ENCODE results near the gene EXT2. TPM values are rescaled to one million over a fixed set of nuclear protein-coding genes. Genes with fewer than 3 reads are reported as not detected.

Gene EXT2
- total RNA-seq, 4 donors from 2014 or later, result 63.9 to 66.6 (median 65.9) TPM

DNA sequence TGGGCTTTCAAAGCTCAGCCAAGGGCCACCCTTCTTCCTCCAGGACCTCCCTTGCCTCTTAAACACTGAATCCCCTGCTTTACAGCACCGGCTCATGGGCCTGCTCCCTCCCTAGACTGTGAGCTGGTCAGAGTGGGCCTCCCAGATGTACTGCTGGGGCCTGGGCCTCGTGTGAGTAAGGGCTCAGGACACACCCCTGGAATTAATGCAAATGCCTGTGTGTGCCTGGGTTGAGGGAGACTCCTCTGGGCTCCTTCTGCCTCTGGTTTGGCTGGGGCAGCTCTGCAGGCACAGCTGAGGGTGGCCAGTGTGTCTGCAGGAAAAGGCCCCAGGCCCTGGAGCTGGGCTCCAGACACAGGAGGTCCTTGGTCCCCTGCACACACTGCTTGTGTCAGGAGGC is 190.3 kb downstream of the EXT2 start:
- Histone ChIP-seq H3K4me3 (no peak overlapping the region), H3K27me3 (peaks cover 8% of the 10 kb centered on the region), H3K36me3 (no peaks in the 10 kb centered on the region), H3K4me1 (no peaks in the 10 kb centered on the region), H3K27ac (no peak overlapping the region), H3K9me3 (no peaks in the 10 kb centered on the region)
- no peak for TF ChIP-seq EP300 (IDR thresholded peaks at IDR 0.05)
- TF ChIP-seq POLR2AphosphoS5 (IDR thresholded peaks at IDR 0.05), result no peak
- TF ChIP-seq, protein P1, sequence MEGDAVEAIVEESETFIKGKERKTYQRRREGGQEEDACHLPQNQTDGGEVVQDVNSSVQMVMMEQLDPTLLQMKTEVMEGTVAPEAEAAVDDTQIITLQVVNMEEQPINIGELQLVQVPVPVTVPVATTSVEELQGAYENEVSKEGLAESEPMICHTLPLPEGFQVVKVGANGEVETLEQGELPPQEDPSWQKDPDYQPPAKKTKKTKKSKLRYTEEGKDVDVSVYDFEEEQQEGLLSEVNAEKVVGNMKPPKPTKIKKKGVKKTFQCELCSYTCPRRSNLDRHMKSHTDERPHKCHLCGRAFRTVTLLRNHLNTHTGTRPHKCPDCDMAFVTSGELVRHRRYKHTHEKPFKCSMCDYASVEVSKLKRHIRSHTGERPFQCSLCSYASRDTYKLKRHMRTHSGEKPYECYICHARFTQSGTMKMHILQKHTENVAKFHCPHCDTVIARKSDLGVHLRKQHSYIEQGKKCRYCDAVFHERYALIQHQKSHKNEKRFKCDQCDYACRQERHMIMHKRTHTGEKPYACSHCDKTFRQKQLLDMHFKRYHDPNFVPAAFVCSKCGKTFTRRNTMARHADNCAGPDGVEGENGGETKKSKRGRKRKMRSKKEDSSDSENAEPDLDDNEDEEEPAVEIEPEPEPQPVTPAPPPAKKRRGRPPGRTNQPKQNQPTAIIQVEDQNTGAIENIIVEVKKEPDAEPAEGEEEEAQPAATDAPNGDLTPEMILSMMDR (IDR thresholded peaks at IDR 0.05), result no peak
- TF ChIP-seq POLR2A (IDR thresholded peaks at IDR 0.05), result no peak
- 29% methylated on average over 1 of the region's 2 CpGs; no CpG with 5 or more reads in 1 of the 2 donors for WGBS, 2 donors (ENCODE audit: low coverage in 1 of 2)
- no peak for ATAC-seq

DNA sequence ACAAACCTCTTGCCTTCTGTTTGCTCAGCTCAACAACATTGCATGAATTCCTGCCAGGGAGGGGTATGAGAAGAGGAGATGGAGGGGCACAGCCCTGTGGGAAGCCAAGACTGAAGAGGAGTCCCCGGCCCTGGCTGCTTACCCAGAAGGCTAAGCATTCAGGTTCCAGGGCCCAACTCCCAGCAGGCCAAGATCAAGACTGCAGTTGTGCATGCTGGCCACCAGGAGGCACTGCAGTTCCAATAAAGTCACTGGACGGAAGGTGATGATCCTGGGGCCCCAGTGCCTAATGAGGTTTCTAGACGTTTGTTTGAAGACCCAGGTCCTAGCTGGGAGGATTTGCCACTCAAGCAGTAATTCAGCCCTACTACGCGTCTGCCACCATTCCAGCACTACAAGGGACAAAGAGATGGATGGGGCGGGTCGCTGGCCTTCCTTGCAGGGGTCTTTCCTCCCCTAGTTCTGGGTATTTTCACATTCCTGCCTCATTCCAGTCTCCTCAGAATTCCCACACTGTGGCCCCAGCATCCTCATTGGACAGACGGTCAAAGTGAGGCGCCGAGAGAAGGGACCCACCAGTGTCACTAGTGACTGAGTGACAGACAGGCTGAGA is 190.9 kb downstream of the EXT2 start:
- Histone ChIP-seq H3K36me3 (no peaks in the 10 kb centered on the region), H3K27ac (no peak overlapping the region), H3K4me3 (no peak overlapping the region), H3K4me1 (no peaks in the 10 kb centered on the region), H3K27me3 (peaks cover 8% of the 10 kb centered on the region), H3K9me3 (no peaks in the 10 kb centered on the region)
- no peak for TF ChIP-seq POLR2AphosphoS5 (IDR thresholded peaks at IDR 0.05)
- no peak for TF ChIP-seq EP300 (IDR thresholded peaks at IDR 0.05)
- no peak for TF ChIP-seq POLR2A (IDR thresholded peaks at IDR 0.05)
- TF ChIP-seq, protein P1 (IDR thresholded peaks at IDR 0.05), result peak; percentile 88 to 92 (median 90)
- 54 to 73% methylated on average over 4 to 10 of the region's 10 CpGs for WGBS, 2 donors (ENCODE audit: low coverage in 1 of 2)
- no peak for ATAC-seq

DNA sequence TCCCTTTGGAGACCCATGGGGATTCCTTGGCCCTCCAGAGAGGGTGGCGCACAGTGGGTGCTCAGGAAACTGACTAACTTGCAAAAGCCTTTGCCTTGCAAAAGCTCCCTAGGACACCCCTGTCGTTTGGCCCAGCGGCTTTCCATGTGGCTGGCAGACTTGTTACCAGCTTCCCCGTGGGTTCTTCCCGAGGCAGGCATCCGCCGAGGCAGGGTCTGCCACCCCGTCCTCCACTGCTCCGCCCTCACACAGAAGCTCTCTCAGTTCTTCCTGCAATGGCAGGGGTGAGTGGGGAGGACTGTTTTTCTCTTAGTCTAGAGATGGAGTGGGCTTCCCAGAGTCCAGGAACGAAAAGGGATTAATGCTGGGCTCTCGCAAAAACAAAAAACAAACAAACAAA is 191.4 kb downstream of the EXT2 start:
- ATAC-seq, result no peak
- WGBS, 2 donors (ENCODE audit: low coverage in 1 of 2), result 60 to 100% methylated on average over 1 of the region's 11 CpGs
- Histone ChIP-seq H3K27ac (no peak overlapping the region), H3K9me3 (no peaks in the 10 kb centered on the region), H3K36me3 (no peaks in the 10 kb centered on the region), H3K4me1 (no peaks in the 10 kb centered on the region), H3K27me3 (peaks cover 8% of the 10 kb centered on the region), H3K4me3 (no peak overlapping the region)
- TF ChIP-seq POLR2AphosphoS5 (IDR thresholded peaks at IDR 0.05), result no peak
- no peak for TF ChIP-seq POLR2A (IDR thresholded peaks at IDR 0.05)
- TF ChIP-seq, protein P1 (IDR thresholded peaks at IDR 0.05), result no peak
- TF ChIP-seq EP300 (IDR thresholded peaks at IDR 0.05), result no peak

DNA sequence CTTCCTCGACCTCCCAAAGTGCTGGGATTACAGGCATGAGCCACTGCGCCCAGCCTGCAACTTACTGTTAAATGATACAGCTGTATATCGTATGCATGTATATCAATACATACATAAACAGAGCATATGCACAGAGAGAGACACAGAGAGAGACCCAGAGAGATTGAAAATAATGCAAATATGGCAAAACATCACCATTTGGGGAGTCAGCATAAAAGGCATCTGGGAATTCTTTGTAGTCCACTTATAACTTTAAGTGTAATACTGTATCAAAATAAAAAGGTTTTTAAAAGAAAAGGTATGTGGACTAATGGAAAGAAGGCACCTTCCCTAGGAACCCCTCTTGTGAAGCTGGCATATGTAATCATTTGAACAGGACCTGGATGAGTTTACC is 192.7 kb downstream of the EXT2 start:
- TF ChIP-seq EP300 (IDR thresholded peaks at IDR 0.05) (no peak), POLR2A (IDR thresholded peaks at IDR 0.05) (no peak), POLR2AphosphoS5 (IDR thresholded peaks at IDR 0.05) (no peak)
- TF ChIP-seq, protein P1 (IDR thresholded peaks at IDR 0.05), result no peak
- Histone ChIP-seq H3K36me3 (no peaks in the 10 kb centered on the region), H3K9me3 (no peaks in the 10 kb centered on the region), H3K4me1 (no peaks in the 10 kb centered on the region), H3K4me3 (no peak overlapping the region), H3K27me3 (peaks cover 8% of the 10 kb centered on the region), H3K27ac (no peak overlapping the region)
- 94 to 100% methylated on average over 1 to 2 of the region's 3 CpGs for WGBS, 2 donors (ENCODE audit: low coverage in 1 of 2)
- ATAC-seq, result no peak

DNA sequence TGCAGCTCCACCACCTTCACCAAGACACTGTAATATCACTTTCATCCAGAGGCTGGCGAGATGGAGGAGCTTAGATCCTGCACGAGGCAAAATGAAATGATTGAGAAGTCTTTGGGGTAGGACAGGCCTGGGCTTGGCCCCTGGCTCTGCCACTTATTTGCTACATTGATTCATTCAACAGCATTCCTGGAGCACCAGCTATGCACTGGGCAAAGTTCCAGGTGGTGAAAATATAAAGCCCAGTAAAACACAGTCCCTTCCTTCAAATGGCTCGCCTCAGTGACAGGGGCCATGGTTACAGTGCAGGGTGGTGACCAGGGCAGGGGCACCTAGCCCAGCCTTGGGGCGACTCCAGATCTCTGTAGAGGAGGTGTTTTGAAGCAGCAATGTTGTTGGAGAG is 194.7 kb downstream of the EXT2 start:
- Histone ChIP-seq H3K36me3 (no peaks in the 10 kb centered on the region), H3K9me3 (no peaks in the 10 kb centered on the region), H3K27ac (no peak overlapping the region), H3K4me1 (no peaks in the 10 kb centered on the region), H3K27me3 (peaks cover 26% of the 10 kb centered on the region), H3K4me3 (no peak overlapping the region)
- no peak for ATAC-seq
- TF ChIP-seq, protein P1 (IDR thresholded peaks at IDR 0.05), result no peak
- TF ChIP-seq POLR2AphosphoS5 (IDR thresholded peaks at IDR 0.05), result no peak
- TF ChIP-seq EP300 (IDR thresholded peaks at IDR 0.05), result no peak
- TF ChIP-seq POLR2A (IDR thresholded peaks at IDR 0.05), result no peak
- WGBS, 2 donors (ENCODE audit: low coverage in 1 of 2), result 28 to 42% methylated on average over 2 of the region's 4 CpGs
